Stimulated activated CD8-positive, alpha-beta memory T cell treated with anti-CD3 and anti-CD28 coated beads, Interleukin-7, amount 100 ng/mL, for 48 hours (primary cell): ENCODE results near the gene SYNGR3.
"Not testable (repeated sequence)": the region's sequence is repeated elsewhere in the genome, so short reads cannot be mapped to it uniquely, and the experiment has no call there.

ENCODE experiments used
- DNase-seq, 2 donors: peaks; one replicate each; pipeline ENCODE4 v3.0.0-alpha.2; 2020; ENCODE audit warnings: low read depth in 1 of 2; ENCODE audit errors: extremely low read depth in 1 of 2

SYNGR3 gene, protein sequence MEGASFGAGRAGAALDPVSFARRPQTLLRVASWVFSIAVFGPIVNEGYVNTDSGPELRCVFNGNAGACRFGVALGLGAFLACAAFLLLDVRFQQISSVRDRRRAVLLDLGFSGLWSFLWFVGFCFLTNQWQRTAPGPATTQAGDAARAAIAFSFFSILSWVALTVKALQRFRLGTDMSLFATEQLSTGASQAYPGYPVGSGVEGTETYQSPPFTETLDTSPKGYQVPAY

DNA sequence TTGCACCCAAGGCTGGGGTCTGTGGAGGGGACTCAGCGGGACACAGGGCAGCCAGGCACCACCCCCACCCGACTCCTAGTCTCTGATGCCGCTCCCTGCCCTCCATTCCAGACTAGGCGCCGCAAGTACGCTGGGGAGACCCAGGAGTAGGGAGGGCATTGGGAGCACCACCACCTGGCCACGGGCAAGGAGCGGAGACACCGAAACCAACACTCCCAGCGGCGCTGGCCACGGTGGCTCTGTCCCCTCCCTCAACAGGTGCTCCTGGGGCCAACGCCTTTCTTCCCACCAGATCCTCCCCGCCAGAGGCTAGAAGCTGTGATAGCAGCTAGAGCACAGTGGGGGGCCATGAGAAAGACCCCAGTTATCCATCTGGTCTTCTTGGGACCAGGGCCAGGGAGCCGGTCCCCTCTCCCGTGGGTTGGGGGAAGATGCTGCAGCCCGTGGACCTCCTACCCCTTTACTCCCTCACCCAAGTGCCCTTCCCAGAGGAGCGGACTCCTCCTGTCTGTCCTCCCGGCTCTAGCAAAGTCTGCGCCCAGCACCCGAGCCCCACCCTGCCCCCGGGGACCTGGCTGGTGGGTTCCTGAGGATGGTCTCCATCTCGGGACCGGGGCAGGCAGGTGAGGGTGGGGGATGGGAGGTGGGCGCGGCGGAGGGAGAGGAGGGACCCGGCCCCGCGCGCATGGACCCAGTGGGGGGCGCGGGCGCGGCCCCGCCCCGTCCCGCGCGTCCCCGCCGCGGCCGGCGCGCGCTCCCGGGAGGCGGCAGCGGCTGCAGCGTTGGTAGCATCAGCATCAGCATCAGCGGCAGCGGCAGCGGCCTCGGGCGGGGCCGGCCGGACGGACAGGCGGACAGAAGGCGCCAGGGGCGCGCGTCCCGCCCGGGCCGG, at the start of gene SYNGR3:
Gene SYNGR3, plus strand, starts transcription at position 762 of the 892 bp plus-strand sequence. CDS start 133 bp downstream, outside the sequence.
- DNase-seq: no peak

DNA sequence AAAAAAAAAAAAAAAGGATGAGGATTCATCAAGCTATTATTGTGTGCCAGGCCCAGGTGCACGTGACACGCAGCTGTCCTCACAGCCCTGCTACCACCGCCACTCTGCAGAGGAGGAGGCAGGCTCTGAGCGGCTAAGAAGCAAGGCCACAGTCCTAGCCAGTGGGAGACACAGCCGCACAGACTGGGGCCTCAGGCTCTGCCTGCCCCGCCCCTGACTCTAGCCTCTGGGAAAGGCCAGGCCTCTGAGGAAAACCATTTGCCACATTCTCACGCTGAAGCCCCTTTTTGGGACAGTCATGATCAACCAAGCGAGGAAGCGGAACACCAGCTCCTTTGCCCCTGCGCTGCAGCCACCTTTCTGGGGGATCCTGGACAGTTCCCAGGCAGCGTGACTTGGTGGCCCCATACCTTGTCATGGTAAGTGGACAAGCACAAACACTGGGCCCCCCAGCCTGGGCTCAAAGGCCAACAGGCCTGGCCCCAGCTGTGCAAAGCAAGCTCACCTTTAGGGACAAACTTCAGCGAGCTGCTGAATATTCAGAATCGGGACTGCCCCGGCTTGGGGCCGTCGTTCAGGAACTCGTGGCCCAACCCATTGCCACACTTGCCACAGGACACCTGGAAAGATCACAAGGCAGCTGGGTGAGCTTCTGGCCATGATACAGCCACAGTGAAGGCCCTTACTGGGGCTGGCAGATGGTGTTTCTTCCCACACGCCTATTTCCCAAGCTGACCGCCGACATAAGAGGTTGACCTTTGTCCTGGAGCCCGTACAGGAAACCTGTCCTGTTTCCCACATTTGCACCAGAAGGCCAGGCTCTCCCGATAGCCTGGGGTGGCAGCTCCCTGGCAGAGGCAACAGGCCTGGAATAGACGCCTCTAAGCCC, 49.3 kb upstream of the SYNGR3 start:
- DNase-seq: no peak

DNA sequence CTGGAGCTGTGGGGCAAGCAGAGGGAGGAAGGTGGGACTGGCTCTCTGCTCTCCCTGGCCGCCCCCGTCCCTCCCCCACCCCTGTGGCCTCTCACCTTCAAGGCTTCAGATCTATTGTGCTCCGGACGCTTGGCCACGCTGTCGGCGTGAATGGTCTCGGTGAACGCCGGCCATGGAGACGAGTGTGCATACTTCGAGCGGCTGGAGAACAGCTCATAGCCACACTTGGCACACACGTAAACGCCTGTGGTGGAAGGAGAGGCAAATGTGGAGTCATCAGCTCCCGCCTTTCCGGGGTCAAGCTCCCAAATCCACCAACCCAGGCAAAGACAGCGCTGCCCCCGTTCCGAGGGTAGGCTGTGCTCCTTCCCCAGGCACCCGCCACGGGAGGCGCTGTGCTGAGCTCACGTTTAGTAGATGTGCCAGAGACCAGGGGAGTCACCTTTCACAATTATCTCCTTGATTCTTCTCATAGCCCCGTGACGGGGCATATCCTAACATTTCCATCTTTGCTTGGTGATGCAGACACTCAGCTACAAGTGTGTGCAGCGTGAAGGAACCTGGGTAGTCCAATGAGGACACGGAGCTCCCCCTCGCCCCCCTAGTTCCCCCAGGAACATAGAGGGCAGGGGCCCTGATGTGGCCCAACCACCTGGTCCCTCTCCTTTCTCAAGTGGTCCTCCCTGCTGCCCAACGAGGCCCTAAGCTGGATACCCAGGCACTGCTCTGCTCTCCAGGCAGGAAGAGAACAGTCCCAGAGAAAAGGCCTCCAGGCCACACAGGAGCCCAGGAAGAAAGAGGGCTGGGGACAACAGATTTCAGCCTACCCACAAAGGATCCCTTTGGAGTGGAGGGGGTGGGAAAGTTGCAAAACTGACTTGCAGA, 48.4 kb upstream of the SYNGR3 start:
- no peak for DNase-seq

DNA sequence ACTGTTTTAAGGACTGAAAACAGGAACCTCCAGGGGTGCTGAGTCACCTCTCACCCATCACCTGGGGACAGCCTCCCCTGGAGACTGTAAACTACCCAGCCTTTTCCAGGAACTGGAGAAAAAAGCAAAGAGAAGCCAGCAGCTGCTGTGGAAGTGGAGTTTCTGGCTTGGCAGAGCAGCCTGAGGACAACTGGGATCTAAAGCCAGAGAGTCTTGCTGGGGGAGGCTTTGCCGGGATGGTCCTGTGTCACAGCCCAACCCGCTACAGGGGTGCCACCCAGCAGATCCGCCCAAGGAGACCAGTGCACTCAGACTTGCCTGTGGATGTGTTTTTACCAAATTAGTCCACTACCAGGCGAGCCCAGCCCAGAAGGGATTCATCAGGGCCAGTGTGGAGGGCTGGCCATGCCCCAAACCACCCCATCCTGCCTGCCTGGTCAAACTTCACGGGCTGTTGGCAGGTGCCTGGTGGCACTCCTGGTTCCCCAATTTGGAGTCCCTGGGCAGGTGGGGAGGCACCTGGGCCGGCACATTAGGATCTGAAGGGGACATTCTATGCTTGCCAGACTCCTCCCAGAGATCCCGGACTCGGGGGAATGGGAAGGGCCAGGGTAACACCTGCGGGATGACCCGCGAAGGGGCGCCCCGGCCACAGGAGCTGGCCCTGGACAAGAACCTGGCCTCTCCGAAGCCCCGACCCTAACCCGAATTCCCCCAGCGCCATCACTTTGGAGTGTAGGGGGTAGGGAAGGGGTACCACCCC, 47.5 kb upstream of the SYNGR3 start:
- DNase-seq: no peak

DNA sequence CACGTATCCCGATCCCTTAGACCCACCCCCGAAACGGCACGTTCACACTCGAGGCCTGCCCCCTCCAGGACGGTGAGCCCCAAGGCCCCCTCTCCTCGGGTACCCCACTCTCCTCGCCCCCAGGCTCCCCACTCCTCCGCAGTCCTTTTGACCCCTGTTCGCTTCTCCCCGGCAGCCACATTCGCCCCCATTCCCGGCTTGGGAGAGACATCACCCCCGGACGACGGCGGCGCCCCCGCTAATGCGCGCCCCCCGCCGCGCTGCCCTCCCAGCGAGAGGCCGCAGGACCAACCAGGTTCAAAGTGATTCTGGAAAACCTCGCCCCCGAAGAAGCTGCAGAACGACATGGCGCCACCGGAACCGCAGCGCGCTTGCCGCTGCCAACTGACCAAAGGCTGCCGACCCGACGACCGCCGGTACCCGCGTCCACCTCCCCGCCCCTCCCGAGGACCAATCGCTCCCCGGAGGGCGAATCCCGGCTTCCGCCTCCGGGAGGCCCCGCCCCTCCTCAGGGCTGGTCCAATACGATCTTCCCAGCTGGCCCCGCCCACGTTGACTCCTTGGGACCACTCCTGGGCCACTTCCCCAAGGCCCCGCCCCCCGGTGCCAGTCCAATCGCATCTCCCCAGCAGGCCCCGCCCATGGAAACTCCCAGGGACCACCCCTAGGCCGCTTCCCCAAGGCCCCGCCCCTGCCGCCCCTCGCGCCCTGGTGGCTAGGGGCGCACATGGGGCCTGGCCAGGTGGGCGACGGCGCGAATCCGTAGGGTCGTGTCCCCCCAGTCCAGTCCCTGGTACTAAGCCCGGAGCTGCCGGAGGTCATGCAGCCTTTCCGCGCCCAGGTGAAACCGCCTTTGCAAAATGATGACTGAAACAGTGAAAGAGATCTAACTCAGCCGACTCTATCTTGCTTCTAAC, 46.7 kb upstream of the SYNGR3 start, which contains the start of gene MSRB1:
Gene MSRB1, minus strand, starts transcription at position 390 of the 917 bp plus-strand sequence. Its CDS starts 43 bp downstream, at position 347.
- DNase-seq: peak; percentile 98 to 100

DNA sequence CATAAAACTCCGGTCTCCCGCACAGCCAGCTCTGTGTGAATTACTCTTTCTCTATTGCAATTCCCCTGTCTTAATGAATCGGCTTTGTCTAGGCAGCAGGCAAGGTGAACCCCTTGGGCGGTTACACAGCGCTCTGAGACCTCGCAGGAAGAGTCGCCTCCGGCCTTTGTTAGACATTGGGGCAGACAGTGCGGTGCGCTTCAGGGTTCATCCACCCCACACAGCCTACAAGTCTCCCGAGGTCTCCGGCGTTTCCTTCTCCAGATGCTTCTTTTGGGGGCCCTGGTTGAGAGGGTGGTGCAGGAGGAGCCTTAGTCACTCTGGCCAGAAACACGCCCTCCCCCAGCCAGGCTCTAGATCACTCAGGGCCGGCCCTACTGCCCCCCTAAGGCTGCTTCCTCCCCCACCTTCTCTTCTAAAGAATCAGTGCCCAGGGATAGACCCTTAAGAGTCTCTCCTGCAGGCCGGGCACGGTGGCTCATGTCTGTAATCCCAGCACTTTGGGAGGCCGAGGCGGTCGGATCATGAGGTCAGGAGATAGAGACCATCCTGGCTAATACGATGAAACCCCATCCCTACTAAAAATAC, 45.1 kb upstream of the SYNGR3 start:
- DNase-seq: no peak

DNA sequence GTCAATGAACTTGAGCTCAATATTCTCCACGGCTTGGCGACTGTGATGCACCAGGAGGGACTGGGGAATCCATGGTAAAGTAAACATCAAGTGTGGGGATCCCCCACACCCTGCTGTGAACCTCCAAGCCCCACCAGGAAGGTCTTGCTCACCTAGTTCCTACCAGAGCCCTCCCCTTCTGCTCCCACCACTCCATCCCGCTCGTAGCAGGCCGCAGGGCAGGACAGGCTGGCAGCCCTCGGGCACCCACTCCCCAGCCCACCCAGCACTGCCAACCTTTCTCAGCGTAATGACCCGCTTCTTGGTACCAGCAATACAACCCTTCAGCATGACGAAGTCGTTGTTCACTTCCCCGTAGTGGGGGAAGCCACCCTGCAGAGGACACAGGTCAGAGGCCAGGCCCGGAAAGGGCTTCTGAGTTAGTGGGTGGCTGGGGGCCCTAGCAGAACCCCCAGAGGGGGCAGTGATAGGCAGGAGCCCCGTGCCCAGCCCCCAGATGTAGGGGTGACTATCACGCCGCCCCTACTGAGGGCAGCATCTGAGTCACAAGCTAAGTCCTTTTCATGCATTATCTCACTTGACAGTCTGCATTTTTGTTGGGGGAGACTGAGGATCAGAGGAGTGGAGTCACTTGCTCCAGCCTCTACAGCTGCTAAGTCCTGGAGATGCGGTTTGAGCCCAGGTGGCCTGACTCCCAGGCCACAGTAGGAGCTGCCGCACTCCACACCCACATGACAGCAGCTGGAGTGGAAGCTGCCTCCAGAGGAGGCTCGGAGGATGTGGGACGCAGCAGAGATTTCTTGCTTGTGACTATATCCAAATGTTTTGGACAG, 44.0 kb upstream of the SYNGR3 start:
- no peak for DNase-seq

DNA sequence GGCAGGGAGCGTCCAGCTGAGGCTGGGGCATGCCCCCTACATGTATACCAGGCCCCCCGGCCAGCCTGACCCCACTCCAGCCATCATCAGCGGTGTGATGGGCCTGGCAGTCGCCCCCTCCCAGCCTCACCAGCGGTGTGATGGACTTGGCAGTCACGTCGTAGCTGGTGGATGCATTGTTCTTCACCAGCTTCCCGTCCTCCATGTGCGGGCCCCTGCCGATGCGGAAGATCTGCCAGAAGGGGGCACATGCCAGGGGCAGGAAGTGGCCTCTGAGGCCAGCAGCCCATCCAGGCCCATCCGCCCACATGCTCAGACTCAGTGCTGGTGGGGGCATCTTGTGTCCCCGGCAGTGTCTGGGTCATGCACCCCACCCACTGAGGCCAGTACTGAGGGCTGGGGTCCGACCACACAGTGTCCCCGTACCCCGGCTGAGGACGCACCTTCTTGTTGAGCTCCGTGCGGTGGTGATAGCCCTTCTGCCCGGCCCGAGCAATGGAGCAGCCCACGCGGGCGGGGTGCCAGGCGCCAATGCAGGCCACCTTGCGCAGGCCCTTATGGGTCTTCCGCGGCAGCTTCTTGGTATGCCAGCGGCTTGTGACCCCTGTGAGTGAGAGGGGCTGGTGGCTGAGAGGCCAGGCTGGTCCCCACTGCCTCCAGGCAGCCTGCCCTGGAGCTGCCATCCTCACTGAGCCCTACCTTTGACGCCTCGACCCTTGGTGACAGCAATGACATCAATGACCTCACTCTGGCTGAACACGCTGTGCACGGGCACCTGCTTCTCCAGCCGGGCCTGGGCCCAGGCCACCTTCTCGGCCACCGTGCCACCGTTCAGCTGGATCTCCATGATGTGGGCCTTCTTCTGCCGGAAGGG, 43.0 kb upstream of the SYNGR3 start:
- no peak for DNase-seq

DNA sequence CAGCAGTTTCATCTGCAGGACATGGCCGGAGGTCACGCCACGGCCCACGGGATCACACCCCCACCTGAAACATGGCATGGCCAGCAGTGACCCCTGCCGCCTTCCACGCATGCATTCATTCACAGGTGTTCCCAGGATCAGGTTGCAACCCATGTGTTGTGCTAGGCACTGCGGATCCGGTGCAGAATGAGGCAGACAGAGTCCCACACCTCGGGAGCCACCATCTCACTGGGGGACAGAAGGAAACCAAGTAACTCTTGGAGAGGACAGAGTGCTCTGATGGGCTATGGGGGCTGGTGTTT, 42.5 kb upstream of the SYNGR3 start:
- DNase-seq: no peak

DNA sequence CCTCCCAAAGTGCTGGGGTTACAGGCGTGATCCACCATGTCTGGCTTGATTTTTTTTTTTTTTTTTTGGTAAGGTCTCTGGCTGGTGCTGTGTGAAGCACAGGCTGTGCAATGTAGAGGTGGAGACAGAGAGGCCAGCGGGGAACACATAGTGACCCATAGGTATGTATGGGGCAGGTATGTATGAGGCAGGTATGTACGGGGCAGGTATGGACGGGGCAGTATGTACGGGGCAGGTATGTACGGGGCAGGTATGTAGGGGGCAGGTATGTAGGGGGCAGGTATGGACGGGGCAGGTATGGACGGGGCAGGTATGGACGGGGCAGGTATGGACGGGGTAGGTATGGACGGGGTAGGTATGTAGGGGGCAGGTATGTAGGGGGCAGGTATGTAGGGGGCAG, 40.3 kb upstream of the SYNGR3 start:
- no peak for DNase-seq

DNA sequence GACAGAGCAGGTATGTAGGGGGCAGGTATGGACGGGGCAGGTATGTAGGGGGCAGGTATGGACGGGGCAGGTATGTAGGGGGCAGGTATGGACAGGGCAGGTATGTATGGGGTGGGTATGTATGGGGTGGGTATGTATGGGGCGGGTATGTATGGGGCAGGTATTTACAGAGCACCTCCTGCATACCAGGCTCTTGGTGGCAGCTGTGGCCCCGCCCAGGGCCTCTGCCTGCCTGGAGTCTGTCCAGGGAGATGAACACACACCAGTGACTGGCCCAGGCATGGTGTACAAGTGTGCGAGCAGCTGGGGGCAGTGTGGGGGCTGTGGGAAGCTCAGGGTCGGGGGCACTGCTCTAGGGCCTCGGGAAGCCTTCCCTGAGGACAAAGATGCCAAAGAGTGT, 39.7 kb upstream of the SYNGR3 start:
- no peak for DNase-seq

DNA sequence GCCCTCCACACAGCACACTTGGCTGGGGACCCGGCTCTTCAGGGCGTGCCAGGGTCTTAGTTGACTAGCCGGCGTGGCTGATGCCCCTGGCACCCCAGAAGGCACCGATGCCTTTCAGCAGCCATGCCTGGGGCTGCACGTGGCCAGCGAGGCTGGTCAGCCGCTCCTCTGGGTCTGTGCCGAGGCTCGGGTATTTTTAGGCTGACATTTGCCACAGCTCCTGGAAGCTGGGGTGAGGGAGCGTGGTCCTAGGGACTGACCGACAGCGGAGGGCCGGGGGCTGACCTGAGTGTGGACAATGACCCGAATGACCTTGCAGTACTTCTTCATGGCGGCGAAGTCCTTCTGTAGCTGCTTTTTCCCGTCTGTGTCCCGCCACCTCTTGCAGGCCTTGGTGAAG, 39.2 kb upstream of the SYNGR3 start:
- no peak for DNase-seq

DNA sequence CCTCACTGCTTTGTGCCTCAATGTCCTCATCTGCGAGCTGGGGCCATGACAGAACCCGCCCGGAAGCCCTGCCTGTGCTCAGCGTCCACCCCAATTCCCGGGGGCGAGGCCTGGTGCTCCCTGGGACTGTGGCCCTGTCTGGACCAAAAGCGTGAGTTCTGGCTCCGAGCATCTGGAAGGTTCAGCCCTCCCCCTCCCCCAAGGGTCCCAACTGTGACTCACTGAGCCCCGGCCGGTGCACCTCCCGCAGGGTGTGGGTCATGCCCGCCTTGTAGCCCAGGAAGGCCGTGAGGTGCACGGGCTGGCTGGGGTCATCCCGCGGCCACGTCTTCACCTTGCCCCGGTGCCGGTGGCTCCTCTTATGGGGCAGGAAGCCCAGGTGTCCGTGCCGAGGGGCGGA, 36.0 kb upstream of the SYNGR3 start:
- DNase-seq: no peak

DNA sequence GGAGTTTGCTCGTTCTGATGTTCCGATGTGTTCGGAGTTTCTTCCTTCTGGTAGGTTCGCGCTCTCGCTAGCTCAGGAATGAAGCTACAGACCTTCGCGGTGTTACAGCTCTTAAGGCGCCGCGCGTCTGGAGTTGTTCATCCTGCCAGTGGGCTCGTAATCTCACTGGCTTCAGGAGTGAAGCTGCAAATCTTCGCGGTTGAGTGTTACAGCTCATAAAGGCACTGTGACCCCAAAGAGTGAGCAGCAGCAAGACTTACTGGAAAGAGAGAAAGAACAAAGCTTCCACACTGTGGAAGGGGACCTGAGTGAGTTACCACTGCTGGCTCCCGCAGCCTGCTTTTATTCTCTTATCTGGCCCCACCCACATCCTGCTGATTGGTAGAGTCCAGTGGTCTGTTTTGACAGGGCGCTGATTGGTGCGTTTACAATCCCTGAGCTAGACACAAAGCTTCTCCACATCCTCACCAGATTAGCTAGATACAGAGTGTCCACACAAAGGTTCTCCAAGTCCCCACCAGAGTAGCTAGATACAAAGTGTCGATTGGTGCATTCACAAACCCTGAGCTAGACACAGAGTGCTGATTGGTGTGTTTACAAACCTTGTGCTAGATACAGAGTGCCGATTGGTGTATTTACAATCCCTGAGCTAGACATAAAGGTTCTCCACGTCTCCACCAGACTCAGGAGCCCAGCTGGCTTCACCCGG, 32.2 kb upstream of the SYNGR3 start:
- DNase-seq: not testable (repeated sequence)

DNA sequence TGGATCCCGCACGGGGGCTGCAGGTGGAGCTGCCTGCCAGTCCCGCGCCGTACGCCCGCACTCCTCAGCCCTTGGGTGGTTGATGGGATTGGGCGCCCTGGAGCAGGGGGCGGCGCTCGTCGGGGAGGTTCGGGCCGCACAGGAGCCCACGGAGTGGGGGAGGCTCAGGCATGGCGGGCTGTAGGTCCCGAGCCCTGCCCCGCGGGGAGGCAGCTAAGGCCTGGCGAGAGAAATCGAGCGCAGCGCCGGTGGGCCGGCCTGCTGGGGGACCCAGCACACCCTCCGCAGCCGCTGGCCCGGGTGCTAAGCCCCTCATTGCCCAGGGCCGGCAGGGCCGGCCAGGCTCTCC, 31.7 kb upstream of the SYNGR3 start:
- DNase-seq: not testable (repeated sequence)

DNA sequence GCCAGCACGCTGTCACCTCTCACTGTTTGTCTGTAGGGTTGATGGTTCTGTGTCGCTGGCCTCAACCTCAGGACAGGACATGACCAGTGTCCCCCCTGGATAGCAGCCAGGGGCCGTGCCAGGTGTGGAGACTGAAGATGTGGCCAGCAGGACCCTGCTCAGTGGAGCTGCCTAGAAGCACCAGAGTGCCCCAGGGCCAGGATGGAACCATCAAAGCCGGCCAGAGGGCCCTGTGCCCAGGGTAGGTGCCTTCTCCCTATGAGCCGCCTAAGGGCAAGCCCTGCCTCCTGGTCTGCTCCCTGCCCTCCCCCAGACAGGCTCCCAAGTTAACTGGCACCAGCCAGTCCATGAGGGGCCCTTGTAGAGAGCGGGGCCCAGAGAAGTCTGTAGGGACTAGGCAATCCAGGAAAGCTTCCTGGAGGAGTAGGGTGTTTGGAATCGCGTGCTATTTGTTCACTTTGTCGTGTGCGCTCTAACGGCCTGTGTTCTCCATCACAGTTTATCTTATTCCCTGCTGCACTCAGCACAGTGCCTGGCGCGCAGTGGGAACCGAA, 31.0 kb upstream of the SYNGR3 start:
- DNase-seq: no peak
